Erythroblast (primary cell): ENCODE results near the gene ZBTB37.

Experiments used
- GATA1 ChIP-seq: IDR thresholded peaks from 2 replicates; pipeline ENCODE4 v1.6.1; 2011; ENCODE audit warnings: low read depth, mild to moderate bottlenecking, control low read depth, low read length, moderate library complexity
- POLR2A ChIP-seq: IDR thresholded peaks from 2 replicates; pipeline ENCODE4 v1.6.1; 2011; ENCODE audit warnings: mild to moderate bottlenecking, low read length

DNA sequence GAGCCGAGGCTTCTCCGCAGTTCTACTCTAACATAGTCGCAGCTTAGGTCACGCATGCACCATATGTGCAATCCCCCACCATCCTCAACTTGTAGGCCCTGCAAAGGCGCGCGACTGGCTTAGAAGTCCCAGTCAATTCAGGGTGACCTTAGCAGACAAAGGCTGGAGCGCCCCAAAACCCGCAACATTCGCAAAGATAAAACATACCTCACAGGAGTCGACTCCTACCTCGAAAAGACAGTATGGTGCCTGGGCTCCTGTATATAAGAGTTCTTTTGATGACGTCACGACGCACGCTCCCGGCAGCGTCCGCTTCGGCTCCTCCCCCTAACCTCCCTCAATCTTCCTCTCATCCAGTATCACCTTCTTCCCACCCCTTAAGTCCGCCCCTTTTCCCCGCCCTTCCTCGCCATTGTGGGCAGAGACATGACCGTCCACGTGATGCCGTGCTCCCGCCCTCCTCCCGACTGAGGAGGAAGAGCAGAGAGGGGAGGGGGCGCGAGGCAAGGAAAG lies 371 bp upstream of the ZBTB37 start, which contains the start of gene GAS5:
- TF ChIP-seq POLR2A (peak; percentile 100), GATA1 (no peak)
